ENCODE data around the gene SLC8A3. TPM values are rescaled to one million over a fixed set of nuclear protein-coding genes. Genes with fewer than 3 reads are reported as not detected.

The SLC8A3 gene
- total and polyA plus RNA-seq, 4 donors = 0.08 to 3.7 (median 0.85) TPM

- no peaks in the 10 kb centered on the region for H3K9me3 ChIP-seq (ENCODE audit: control insufficient read depth in 4 of 4, insufficient read depth in 3 of 4, low read length in 3 of 4)
- H3K4me1 ChIP-seq (ENCODE audit: control insufficient read depth in 5 of 5, insufficient read depth in 5 of 5, low read length in 5 of 5) = no peaks in the 10 kb centered on the region
- no peak overlapping the region for H3K27ac ChIP-seq (ENCODE audit: low read depth in 1 of 2, low read length in 1 of 2)
- H3K27me3 ChIP-seq (ENCODE audit: control insufficient read depth in 3 of 3, insufficient read depth in 3 of 3, low read length in 2 of 3) = peaks cover 0 to 13% (median 2%) of the 10 kb centered on the region in 3 donors
- no peaks in the 10 kb centered on the region for H3K36me3 ChIP-seq (ENCODE audit: control insufficient read depth in 4 of 4, insufficient read depth in 4 of 4, low read length in 4 of 4)
- DNase-seq = no peak
- TF ChIP-seq, protein P1, sequence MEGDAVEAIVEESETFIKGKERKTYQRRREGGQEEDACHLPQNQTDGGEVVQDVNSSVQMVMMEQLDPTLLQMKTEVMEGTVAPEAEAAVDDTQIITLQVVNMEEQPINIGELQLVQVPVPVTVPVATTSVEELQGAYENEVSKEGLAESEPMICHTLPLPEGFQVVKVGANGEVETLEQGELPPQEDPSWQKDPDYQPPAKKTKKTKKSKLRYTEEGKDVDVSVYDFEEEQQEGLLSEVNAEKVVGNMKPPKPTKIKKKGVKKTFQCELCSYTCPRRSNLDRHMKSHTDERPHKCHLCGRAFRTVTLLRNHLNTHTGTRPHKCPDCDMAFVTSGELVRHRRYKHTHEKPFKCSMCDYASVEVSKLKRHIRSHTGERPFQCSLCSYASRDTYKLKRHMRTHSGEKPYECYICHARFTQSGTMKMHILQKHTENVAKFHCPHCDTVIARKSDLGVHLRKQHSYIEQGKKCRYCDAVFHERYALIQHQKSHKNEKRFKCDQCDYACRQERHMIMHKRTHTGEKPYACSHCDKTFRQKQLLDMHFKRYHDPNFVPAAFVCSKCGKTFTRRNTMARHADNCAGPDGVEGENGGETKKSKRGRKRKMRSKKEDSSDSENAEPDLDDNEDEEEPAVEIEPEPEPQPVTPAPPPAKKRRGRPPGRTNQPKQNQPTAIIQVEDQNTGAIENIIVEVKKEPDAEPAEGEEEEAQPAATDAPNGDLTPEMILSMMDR (IDR thresholded peaks at IDR 0.05; ENCODE audit: control extremely low read depth, extremely low read depth) = no peak
- no peak overlapping the region for H3K9ac ChIP-seq (ENCODE audit: insufficient read depth in 1 of 2, low read length in 2 of 2)
- ATAC-seq (ENCODE audit: insufficient read depth, low FRiP score) = no peak
- H3K4me3 ChIP-seq = no peak overlapping the region
Observed at GRCh38 chr14:70078329-70078728, 110.4 kb downstream of the SLC8A3 start.

- Histone ChIP-seq H3K4me1 (ENCODE audit: control insufficient read depth in 5 of 5, insufficient read depth in 5 of 5, low read length in 5 of 5) (no peaks in the 10 kb centered on the region), H3K9me3 (ENCODE audit: control insufficient read depth in 4 of 4, insufficient read depth in 3 of 4, low read length in 3 of 4) (no peaks in the 10 kb centered on the region), H3K9ac (ENCODE audit: insufficient read depth in 1 of 2, low read length in 2 of 2) (no peak overlapping the region), H3K27ac (ENCODE audit: low read depth in 1 of 2, low read length in 1 of 2) (no peak overlapping the region), H3K36me3 (ENCODE audit: control insufficient read depth in 4 of 4, insufficient read depth in 4 of 4, low read length in 4 of 4) (no peaks in the 10 kb centered on the region), H3K4me3 (no peak overlapping the region), H3K27me3 (ENCODE audit: control insufficient read depth in 3 of 3, insufficient read depth in 3 of 3, low read length in 2 of 3) (peaks cover 0 to 12% (median 2%) of the 10 kb centered on the region in 3 donors)
- 59 to 76% methylated on average over 2 of the region's 2 CpGs for WGBS, 2 donors
- TF ChIP-seq, protein P1 (IDR thresholded peaks at IDR 0.05; ENCODE audit: control extremely low read depth, extremely low read depth) = no peak
- DNase-seq = no peak
- ATAC-seq (ENCODE audit: insufficient read depth, low FRiP score) = no peak
Observed at GRCh38 chr14:70077720-70078119, 111.0 kb downstream of the SLC8A3 start.

DNA sequence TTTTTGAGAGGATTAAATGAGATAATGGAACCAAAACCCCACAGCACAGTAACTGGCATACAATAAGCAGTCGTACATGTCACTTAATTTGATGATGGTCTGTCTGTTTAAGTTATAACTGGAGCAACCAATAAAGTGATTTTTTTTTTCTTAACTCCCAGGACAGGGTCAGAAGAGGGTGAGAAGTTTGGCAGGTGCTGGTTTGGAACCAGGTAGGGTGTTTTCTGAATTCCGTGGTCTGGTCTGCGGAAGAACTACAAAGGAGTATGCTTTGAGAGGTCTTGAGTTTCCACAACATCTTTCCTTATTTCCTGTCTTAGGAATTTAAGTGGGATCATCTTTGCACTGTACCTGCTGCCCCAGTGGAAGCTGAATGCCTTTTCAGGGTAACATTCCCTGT is 111.7 kb downstream of the SLC8A3 start:
- H3K27ac ChIP-seq (ENCODE audit: low read depth in 1 of 2, low read length in 1 of 2) = no peak overlapping the region
- H3K4me1 ChIP-seq (ENCODE audit: control insufficient read depth in 5 of 5, insufficient read depth in 5 of 5, low read length in 5 of 5) = no peaks in the 10 kb centered on the region
- peaks cover 0 to 8% (median 2%) of the 10 kb centered on the region in 3 donors for H3K27me3 ChIP-seq (ENCODE audit: control insufficient read depth in 3 of 3, insufficient read depth in 3 of 3, low read length in 2 of 3)
- H3K9ac ChIP-seq (ENCODE audit: insufficient read depth in 1 of 2, low read length in 2 of 2) = no peak overlapping the region
- H3K9me3 ChIP-seq (ENCODE audit: control insufficient read depth in 4 of 4, insufficient read depth in 3 of 4, low read length in 3 of 4) = no peaks in the 10 kb centered on the region
- H3K4me3 ChIP-seq = no peak overlapping the region
- no peaks in the 10 kb centered on the region for H3K36me3 ChIP-seq (ENCODE audit: control insufficient read depth in 4 of 4, insufficient read depth in 4 of 4, low read length in 4 of 4)
- TF ChIP-seq, protein P1 (IDR thresholded peaks at IDR 0.05; ENCODE audit: control extremely low read depth, extremely low read depth) = no peak
- ATAC-seq (ENCODE audit: insufficient read depth, low FRiP score) (no peak), DNase-seq (no peak)
- 86 to 94% methylated on average over 3 of the region's 3 CpGs for WGBS, 2 donors

DNA sequence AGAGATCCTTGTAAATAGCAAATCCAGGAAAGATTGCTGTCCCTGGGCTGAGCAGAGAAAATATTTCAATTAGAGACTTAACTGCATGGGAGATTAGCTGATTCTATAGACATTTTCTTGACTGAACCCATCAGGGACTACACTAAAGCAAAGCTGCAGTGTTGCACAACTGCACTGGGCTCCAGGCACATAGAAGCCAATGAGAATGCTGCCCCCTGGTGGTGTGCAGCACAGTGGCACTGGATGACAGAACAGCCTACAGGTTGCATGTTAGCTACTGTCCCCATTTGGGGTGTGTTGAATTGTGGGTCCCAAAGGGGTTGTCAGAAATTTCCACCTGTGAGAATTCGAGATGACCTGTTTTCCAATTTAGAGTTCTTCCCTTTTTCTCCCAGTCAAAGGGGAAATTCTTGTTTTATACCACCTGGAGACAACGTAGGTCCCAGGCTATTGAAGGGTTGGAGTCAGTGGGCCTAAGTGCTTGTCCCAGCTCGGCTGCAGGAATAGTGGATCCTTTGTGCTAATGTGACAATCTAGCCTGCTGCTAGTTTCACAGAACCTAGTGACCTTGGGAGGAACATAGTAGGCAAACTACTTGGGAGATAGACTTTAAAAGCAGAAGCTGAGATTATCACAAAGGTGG is 114.7 kb downstream of the SLC8A3 start:
- Histone ChIP-seq H3K9me3 (ENCODE audit: control insufficient read depth in 4 of 4, insufficient read depth in 3 of 4, low read length in 3 of 4) (no peaks in the 10 kb centered on the region), H3K4me1 (ENCODE audit: control insufficient read depth in 5 of 5, insufficient read depth in 5 of 5, low read length in 5 of 5) (no peaks in the 10 kb centered on the region), H3K4me3 (no peak overlapping the region), H3K9ac (ENCODE audit: insufficient read depth in 1 of 2, low read length in 2 of 2) (no peak overlapping the region), H3K27me3 (ENCODE audit: control insufficient read depth in 3 of 3, insufficient read depth in 3 of 3, low read length in 2 of 3) (peaks cover 0 to 8% (median 0%) of the 10 kb centered on the region in 3 donors), H3K27ac (ENCODE audit: low read depth in 1 of 2, low read length in 1 of 2) (no peak overlapping the region), H3K36me3 (ENCODE audit: control insufficient read depth in 4 of 4, insufficient read depth in 4 of 4, low read length in 4 of 4) (no peaks in the 10 kb centered on the region)
- ATAC-seq (ENCODE audit: insufficient read depth, low FRiP score) = peak; percentile 41
- TF ChIP-seq, protein P1 (IDR thresholded peaks at IDR 0.05; ENCODE audit: control extremely low read depth, extremely low read depth) = peak; percentile 34
- peak; percentile 58 to 70 (median 60) for DNase-seq
- WGBS, 2 donors = 57 to 74% methylated on average over 3 of the region's 3 CpGs

Measured in lung (tissue), 12 donors.